Measurements from ENCODE around the gene GINS3.
A peak's percentile ranks its signal among the peaks of the same experiment; 100 is the strongest.

Gene GINS3

DNA sequence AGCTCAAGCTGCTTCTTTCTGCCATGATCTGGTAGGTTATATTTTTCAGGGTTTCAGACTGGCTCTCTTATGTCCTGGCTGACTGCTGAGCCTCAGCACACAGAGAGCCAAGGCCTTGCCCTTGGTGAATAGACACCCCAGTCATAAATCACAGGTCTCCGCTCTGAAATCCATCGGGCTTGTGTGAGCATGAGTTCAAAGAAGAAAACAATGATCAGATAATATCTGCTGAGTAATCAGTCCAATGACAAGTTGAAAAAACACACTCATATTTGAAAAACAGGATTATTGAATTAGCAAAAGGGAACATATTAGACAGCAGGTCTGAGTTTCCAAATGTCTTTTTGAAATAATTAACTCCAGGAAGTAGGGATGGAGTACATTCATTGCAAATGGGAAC is 56.6 kb downstream of the GINS3 start:
- H3K27ac ChIP-seq = no peak overlapping the region
- POLR2A ChIA-PET (ENCODE audit: low non-redundant PET) = no interaction called here
- CTCF ChIA-PET = no interaction called here
- TF ChIP-seq, protein P1, sequence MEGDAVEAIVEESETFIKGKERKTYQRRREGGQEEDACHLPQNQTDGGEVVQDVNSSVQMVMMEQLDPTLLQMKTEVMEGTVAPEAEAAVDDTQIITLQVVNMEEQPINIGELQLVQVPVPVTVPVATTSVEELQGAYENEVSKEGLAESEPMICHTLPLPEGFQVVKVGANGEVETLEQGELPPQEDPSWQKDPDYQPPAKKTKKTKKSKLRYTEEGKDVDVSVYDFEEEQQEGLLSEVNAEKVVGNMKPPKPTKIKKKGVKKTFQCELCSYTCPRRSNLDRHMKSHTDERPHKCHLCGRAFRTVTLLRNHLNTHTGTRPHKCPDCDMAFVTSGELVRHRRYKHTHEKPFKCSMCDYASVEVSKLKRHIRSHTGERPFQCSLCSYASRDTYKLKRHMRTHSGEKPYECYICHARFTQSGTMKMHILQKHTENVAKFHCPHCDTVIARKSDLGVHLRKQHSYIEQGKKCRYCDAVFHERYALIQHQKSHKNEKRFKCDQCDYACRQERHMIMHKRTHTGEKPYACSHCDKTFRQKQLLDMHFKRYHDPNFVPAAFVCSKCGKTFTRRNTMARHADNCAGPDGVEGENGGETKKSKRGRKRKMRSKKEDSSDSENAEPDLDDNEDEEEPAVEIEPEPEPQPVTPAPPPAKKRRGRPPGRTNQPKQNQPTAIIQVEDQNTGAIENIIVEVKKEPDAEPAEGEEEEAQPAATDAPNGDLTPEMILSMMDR (conservative IDR thresholded peaks at IDR 0.05; ENCODE audit: low read depth) = no peak
- DNase-seq (ENCODE audit: low spot score) = no peak

DNA sequence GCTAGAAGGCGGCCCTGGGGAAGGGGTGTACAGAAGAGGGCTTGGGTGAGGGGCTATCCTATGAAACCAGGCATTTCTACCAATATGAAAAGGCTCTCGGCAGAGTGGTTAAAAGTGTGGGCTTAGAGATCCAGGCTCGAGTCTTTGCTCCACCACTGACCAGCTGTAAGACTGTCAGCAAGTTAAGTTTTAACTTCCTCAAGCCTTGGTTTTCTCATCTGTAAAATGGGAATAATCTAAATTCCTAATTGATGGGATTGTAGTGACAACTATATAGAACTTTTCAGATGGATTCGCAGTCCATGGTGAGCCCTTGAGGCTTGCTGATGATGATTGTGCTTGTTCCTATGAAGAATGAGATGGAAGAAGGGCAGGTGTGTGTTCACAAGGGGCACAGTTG is 57.0 kb downstream of the GINS3 start:
- CTCF ChIA-PET = no interaction called here
- POLR2A ChIA-PET (ENCODE audit: low non-redundant PET) = no interaction called here
- DNase-seq (ENCODE audit: low spot score) = no peak
- no peak overlapping the region for H3K27ac ChIP-seq
- TF ChIP-seq, protein P1 (conservative IDR thresholded peaks at IDR 0.05; ENCODE audit: low read depth) = no peak

GRCh38 chr16:58449768-58450167 is 57.5 kb downstream of the GINS3 start:
- H3K27ac ChIP-seq = no peak overlapping the region
- TF ChIP-seq, protein P1 (conservative IDR thresholded peaks at IDR 0.05; ENCODE audit: low read depth) = no peak
- ChIA-PET CTCF (no interaction called here), POLR2A (ENCODE audit: low non-redundant PET) (no interaction called here)
- DNase-seq (ENCODE audit: low spot score) = no peak

- POLR2A ChIA-PET (ENCODE audit: low non-redundant PET) = interaction anchor here (0.6 kb wide), 1 partner anchor 444 kb away, joined by 10 read pairs; no protein-coding TSS in a partner anchor
- DNase-seq (ENCODE audit: low spot score) = no peak
- H3K27ac ChIP-seq = no peak overlapping the region
- TF ChIP-seq, protein P1 (conservative IDR thresholded peaks at IDR 0.05; ENCODE audit: low read depth) = no peak
- CTCF ChIA-PET = interaction anchor here (0.5 to 0.6 kb wide), 2 partner anchors 18 to 113 kb away, joined by 3 read pairs; no protein-coding TSS in a partner anchor
Observed at GRCh38 chr16:58450590-58450989, 58.3 kb downstream of the GINS3 start.

DNA sequence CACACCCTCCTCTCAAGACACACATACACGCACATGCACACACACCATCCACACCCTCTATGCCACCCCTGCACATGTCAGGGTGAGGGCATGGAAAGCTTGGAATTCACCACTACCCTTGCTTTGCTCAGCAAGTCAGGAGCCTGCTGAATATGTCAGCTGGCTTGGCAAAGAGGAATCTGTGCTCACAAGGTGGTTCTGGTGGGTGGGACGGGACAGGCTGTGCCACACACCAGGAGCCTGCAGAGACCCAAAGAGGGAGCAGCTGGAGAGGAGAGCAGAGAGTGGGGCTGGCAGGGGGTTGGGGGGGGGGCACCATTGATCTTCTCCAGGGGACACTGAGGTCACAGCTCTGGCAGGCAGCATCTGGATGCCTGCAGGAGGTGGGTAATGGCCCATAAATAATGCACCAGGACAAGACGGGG is 59.0 kb downstream of the GINS3 start:
- CTCF ChIA-PET = interaction anchor here (0.6 kb wide), 1 partner anchor 39 kb away, joined by 3 read pairs; no protein-coding TSS in a partner anchor
- no peak for DNase-seq (ENCODE audit: low spot score)

DNA sequence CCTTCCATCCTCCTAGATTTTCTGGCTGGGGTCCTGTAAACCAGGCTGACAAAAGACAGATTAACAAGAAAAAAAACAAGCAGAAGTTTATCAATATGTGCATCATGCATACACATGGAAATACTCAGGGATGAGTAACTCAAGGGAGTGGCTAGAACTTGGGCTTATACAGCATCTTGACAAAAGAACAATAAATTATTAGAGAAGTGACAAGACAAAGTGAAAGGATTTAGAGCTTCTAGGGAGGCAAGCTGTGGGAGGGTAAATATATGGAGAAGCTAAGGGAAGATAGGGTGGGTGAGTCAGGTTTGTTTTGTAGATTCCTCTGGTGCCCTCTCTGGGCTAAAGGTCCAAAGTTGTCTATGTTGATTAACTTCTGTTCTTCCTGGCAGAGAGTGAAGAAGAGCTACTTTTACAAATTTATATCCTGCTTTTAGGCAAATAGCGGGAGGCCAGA is 59.7 kb downstream of the GINS3 start:
- DNase-seq (ENCODE audit: low spot score) = peak; percentile 29
- ChIA-PET CTCF (interaction anchor here (0.6 to 1.1 kb wide), 3 partner anchors 10 to 101 kb away, joined by 3 to 4 read pairs (median 3); no protein-coding TSS in a partner anchor), POLR2A (ENCODE audit: low non-redundant PET) (no interaction called here)
- no peak overlapping the region for H3K27ac ChIP-seq
- TF ChIP-seq, protein P1 (conservative IDR thresholded peaks at IDR 0.05; ENCODE audit: low read depth) = no peak

More for the DNA sequence above, 59.0 kb downstream of the GINS3 start:
- TF ChIP-seq, protein P1 (conservative IDR thresholded peaks at IDR 0.05; ENCODE audit: low read depth) = no peak
- POLR2A ChIA-PET (ENCODE audit: low non-redundant PET) = no interaction called here
- no peak overlapping the region for H3K27ac ChIP-seq
